ENCODE results near the gene FUCA1.

- TF ChIP-seq CTCF (conservative IDR thresholded peaks at IDR 0.05; ENCODE audit: low read depth, low read length) (no peak), EZH2 (IDR thresholded peaks at IDR 0.05; ENCODE audit: low read length, unreplicated experiment) (no peak), EZH2phosphoT487 (IDR thresholded peaks at IDR 0.05; ENCODE audit: borderline replicate concordance, low read length) (no peak)
Observed at GRCh38 chr1:23904748-23905357, 36.8 kb upstream of the FUCA1 start.

Measured in PC-3 (cell line).